Stomach smooth muscle (tissue), 2 donors: ENCODE results near the gene PLCXD1.
"Not testable (repeated sequence)": the region's sequence is repeated elsewhere in the genome, so short reads cannot be mapped to it uniquely, and the experiment has no call there.

Experiments used
- H3K27ac ChIP-seq: one replicate; pipeline ENCODE4 v1.7.0; 2013; ENCODE audit warnings: mild to moderate bottlenecking, low read length, inconsistent platforms
- H3K27me3 ChIP-seq, 2 donors: one replicate each; pipeline ENCODE4 v1.7.0; 2013; ENCODE audit warnings: low read length in 2 of 2; ENCODE audit not compliant: insufficient read depth in 2 of 2, control insufficient read depth in 1 of 2
- H3K36me3 ChIP-seq, 2 donors: one replicate each; pipeline ENCODE4 v1.7.0; 2013; ENCODE audit warnings: low read length in 2 of 2; ENCODE audit not compliant: control insufficient read depth in 2 of 2, insufficient read depth in 2 of 2
- H3K4me1 ChIP-seq: one replicate; pipeline ENCODE4 v1.7.0; 2013; ENCODE audit warnings: low read length; ENCODE audit not compliant: control insufficient read depth, insufficient read depth
- H3K4me3 ChIP-seq, 2 donors: one replicate each; pipeline ENCODE4 v1.7.0; 2013; ENCODE audit warnings: low read length in 2 of 2
- H3K9ac ChIP-seq, 2 donors: one replicate each; pipeline ENCODE4 v1.7.0; 2013; ENCODE audit warnings: low read length in 2 of 2, mild to moderate bottlenecking in 1 of 2
- H3K9me3 ChIP-seq, 2 donors: one replicate each; pipeline ENCODE4 v1.7.0; 2013; ENCODE audit warnings: low read length in 2 of 2; ENCODE audit not compliant: control insufficient read depth in 2 of 2
- donor health status: healthy.
- donor health status: Pancreatic carcinoma.

Gene PLCXD1

GRCh38 chrX:281166-281999, at the start of gene PLCXD1:
TSS of gene PLCXD1 (plus strand) at chrX:281381. CDS start at chrX:284188, 2,807 bp downstream.
- H3K9ac ChIP-seq = peak within 1 kb of the TSS in 1 of 2 donors; percentile 22
- peak within 1 kb of the TSS; percentile 55 to 62 for H3K4me3 ChIP-seq
- peaks cover 9% of the 10 kb centered on the region for H3K4me1 ChIP-seq
- no peaks in the 10 kb centered on the region for H3K9me3 ChIP-seq
- peaks cover 6 to 8% of the 10 kb centered on the region in 2 donors for H3K36me3 ChIP-seq
- peaks cover 0 to 5% of the 10 kb centered on the region in 2 donors for H3K27me3 ChIP-seq
- no peak within 1 kb of the TSS for H3K27ac ChIP-seq

- H3K4me3 ChIP-seq, H3K36me3 ChIP-seq, H3K9me3 ChIP-seq: not testable (repeated sequence)
Observed at GRCh38 chrX:231637-232277, 49.4 kb upstream of the PLCXD1 start.

GRCh38 chrX:232278-232655, 48.9 kb upstream of the PLCXD1 start:
- not testable (repeated sequence) for H3K9me3 ChIP-seq, H3K36me3 ChIP-seq, H3K9ac ChIP-seq, H3K4me3 ChIP-seq, H3K27me3 ChIP-seq, H3K27ac ChIP-seq, H3K4me1 ChIP-seq

More at GRCh38 chrX:231637-232277, 49.4 kb upstream of the PLCXD1 start:
- H3K27ac ChIP-seq, H3K27me3 ChIP-seq, H3K4me1 ChIP-seq, H3K9ac ChIP-seq: not testable (repeated sequence)

GRCh38 chrX:236201-236600, 45.0 kb upstream of the PLCXD1 start:
- not testable (repeated sequence) for H3K27ac ChIP-seq, H3K36me3 ChIP-seq, H3K4me3 ChIP-seq, H3K9me3 ChIP-seq, H3K4me1 ChIP-seq, H3K27me3 ChIP-seq, H3K9ac ChIP-seq

GRCh38 chrX:250965-251364, 30.2 kb upstream of the PLCXD1 start:
- H3K9me3 ChIP-seq = no peaks in the 10 kb centered on the region
- H3K27ac ChIP-seq = no peak overlapping the region
- H3K4me3 ChIP-seq = no peak overlapping the region
- no peaks in the 10 kb centered on the region for H3K4me1 ChIP-seq
- no peaks in the 10 kb centered on the region for H3K36me3 ChIP-seq
- no peaks in the 10 kb centered on the region for H3K27me3 ChIP-seq
- H3K9ac ChIP-seq = no peak overlapping the region

- H3K36me3 ChIP-seq, H3K9ac ChIP-seq, H3K9me3 ChIP-seq, H3K4me1 ChIP-seq, H3K27me3 ChIP-seq, H3K4me3 ChIP-seq, H3K27ac ChIP-seq: not testable (repeated sequence)
Observed at GRCh38 chrX:251396-252243, 29.6 kb upstream of the PLCXD1 start.

GRCh38 chrX:252244-252956, 28.8 kb upstream of the PLCXD1 start:
- no peak overlapping the region for H3K27ac ChIP-seq
- no peaks in the 10 kb centered on the region for H3K27me3 ChIP-seq
- no peak overlapping the region for H3K4me3 ChIP-seq
- no peak overlapping the region for H3K9ac ChIP-seq
- H3K9me3 ChIP-seq = no peaks in the 10 kb centered on the region
- no peaks in the 10 kb centered on the region for H3K4me1 ChIP-seq
- H3K36me3 ChIP-seq = no peaks in the 10 kb centered on the region

- Histone ChIP-seq H3K27ac (no peak overlapping the region), H3K36me3 (no peaks in the 10 kb centered on the region), H3K9me3 (no peaks in the 10 kb centered on the region), H3K4me1 (no peaks in the 10 kb centered on the region), H3K9ac (no peak overlapping the region), H3K4me3 (no peak overlapping the region), H3K27me3 (no peaks in the 10 kb centered on the region)
Observed at GRCh38 chrX:252957-253291, 28.3 kb upstream of the PLCXD1 start.

GRCh38 chrX:253451-254297, 27.5 kb upstream of the PLCXD1 start:
- no peaks in the 10 kb centered on the region for H3K36me3 ChIP-seq
- H3K4me1 ChIP-seq = no peaks in the 10 kb centered on the region
- H3K4me3 ChIP-seq = no peak overlapping the region
- H3K9ac ChIP-seq = no peak overlapping the region
- H3K9me3 ChIP-seq = no peaks in the 10 kb centered on the region
- no peak overlapping the region for H3K27ac ChIP-seq
- H3K27me3 ChIP-seq = peaks cover 0 to 2% of the 10 kb centered on the region in 2 donors
